H1 (cell line): ENCODE results near the gene ZNF599. TPM values are rescaled to one million over a fixed set of nuclear protein-coding genes. Genes with fewer than 3 reads are reported as not detected.

ENCODE experiments used
- ASH2L ChIP-seq: fragments of 200-600, 300-600 bp; sonication (generic); IDR thresholded peaks from one replicate; pipeline ENCODE4 v1.7.1; 2017; ENCODE audit warnings: low read length
- BACH1 ChIP-seq: IDR thresholded peaks from 2 replicates; pipeline ENCODE4 v1.6.1; 2012; ENCODE audit warnings: low read length, improper control_type of control experiment
- CBX5 ChIP-seq: fragments of 300-800, 300-1000 bp; sonication (generic); IDR thresholded peaks from 2 replicates; pipeline ENCODE4 v1.7.1; 2016; ENCODE audit warnings: antibody characterized with exemption, low read length, low read depth
- JUND ChIP-seq: IDR thresholded peaks from 2 replicates; pipeline ENCODE4 v1.6.1; 2011; ENCODE audit warnings: mild to moderate bottlenecking, improper control_type of control experiment, low read length
- KDM4A ChIP-seq: IDR thresholded peaks from one replicate; pipeline ENCODE4 v1.7.1; 2012; ENCODE audit warnings: low read depth, mild to moderate bottlenecking, moderate library complexity, low read length, inconsistent platforms; ENCODE audit not compliant: severe bottlenecking
- POU5F1 ChIP-seq: IDR thresholded peaks from 2 replicates; pipeline ENCODE4 v1.6.1; 2011; ENCODE audit warnings: low read depth, mild to moderate bottlenecking, low read length, moderate library complexity
- RNF2 ChIP-seq: fragments of 200-900, 300-1000 bp; sonication (generic); IDR thresholded peaks from 2 replicates; pipeline ENCODE4 v1.7.1; 2016; ENCODE audit warnings: borderline replicate concordance, low read depth, mild to moderate bottlenecking, antibody characterized with exemption, low read length; ENCODE audit not compliant: poor library complexity, severe bottlenecking; ENCODE audit errors: missing control alignments
- SP2 ChIP-seq: IDR thresholded peaks from 2 replicates; pipeline ENCODE4 v1.6.1; 2012; ENCODE audit warnings: mild to moderate bottlenecking, low read length, inconsistent platforms
- polyA plus RNA-seq, 7 experiments: library from polyadenylated mRNA; depleted of rRNA in 3 of 7; stranded (reverse) in 5 of 7; unstranded in 2 of 7; fragments of >200 nt in 5 of 7; fragments of 200-250 nt in 2 of 7; gene quantifications; 1 replicate in 5 of 7; 2 replicates in 1 of 7; 4 replicates in 1 of 7; pipeline versions ENCODE4 v1.2.1 to v1.2.3, GENCODE V29; 2011 to 2013; ENCODE audit warnings: missing spikeins in 2 of 7, mixed read lengths in 2 of 7
- total RNA-seq: library from RNA; stranded (reverse); fragmentation: NEBNext Ultra II Directional; extraction: Animal tissue kit (Norgen Biotek cat#: 25700); gene quantifications from 2 replicates; pipeline ENCODE4 v1.2.1, GENCODE V29; 2021

Gene ZNF599
- total and polyA plus RNA-seq, 2 of the 8 experiments (the other 6 are each of a cell fraction or from before 2014, with no cell fraction given) = 4.8 to 5.4 TPM

DNA sequence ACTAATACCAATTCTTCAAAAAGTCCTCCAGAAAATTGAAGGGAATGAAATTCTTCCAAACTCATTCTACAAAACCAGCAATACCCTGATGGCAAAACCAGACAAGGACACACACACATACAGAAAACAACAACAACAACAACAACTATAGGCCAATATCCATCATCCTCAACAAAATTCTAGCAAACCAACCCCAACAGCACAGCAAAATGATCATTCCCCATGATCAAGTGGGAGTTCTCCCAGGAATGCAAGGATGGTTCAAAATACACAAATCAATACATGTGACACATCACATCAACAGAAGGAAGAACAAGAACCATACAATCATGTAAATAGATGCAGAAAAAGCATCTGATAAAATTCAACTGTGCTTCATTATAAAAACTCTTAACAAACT, 57.7 kb downstream of the ZNF599 start (continued):
- TF ChIP-seq CBX5 (no peak), POU5F1 (no peak), KDM4A (no peak), ASH2L (no peak), SP2 (no peak), JUND (no peak), BACH1 (no peak), RNF2 (no peak)
